Measurements from ENCODE around the gene KLHL17. TPM values are rescaled to one million over a fixed set of nuclear protein-coding genes. Genes with fewer than 3 reads are reported as not detected.

The KLHL17 gene
- total RNA-seq, 1 donor from 2014 or later = 33.3 TPM

GRCh38 chr1:978069-978834 is 17.9 kb downstream of the KLHL17 start:
- TF ChIP-seq, protein P1, sequence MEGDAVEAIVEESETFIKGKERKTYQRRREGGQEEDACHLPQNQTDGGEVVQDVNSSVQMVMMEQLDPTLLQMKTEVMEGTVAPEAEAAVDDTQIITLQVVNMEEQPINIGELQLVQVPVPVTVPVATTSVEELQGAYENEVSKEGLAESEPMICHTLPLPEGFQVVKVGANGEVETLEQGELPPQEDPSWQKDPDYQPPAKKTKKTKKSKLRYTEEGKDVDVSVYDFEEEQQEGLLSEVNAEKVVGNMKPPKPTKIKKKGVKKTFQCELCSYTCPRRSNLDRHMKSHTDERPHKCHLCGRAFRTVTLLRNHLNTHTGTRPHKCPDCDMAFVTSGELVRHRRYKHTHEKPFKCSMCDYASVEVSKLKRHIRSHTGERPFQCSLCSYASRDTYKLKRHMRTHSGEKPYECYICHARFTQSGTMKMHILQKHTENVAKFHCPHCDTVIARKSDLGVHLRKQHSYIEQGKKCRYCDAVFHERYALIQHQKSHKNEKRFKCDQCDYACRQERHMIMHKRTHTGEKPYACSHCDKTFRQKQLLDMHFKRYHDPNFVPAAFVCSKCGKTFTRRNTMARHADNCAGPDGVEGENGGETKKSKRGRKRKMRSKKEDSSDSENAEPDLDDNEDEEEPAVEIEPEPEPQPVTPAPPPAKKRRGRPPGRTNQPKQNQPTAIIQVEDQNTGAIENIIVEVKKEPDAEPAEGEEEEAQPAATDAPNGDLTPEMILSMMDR (conservative IDR thresholded peaks at IDR 0.05; ENCODE audit: low read depth, low read length) = no peak
- no peak for DNase-seq (ENCODE audit: low read depth)
- no peak overlapping the region for H3K4me3 ChIP-seq (ENCODE audit: low read depth, low read length)

GRCh38 chr1:978835-979743 is 18.7 kb downstream of the KLHL17 start:
- DNase-seq (ENCODE audit: low read depth) = no peak
- TF ChIP-seq, protein P1 (conservative IDR thresholded peaks at IDR 0.05; ENCODE audit: low read depth, low read length) = no peak
- no peak overlapping the region for H3K4me3 ChIP-seq (ENCODE audit: low read depth, low read length)

- TF ChIP-seq, protein P1 (conservative IDR thresholded peaks at IDR 0.05; ENCODE audit: low read depth, low read length) = no peak
- no peak overlapping the region for H3K4me3 ChIP-seq (ENCODE audit: low read depth, low read length)
- DNase-seq (ENCODE audit: low read depth) = no peak
Measured at GRCh38 chr1:979744-980072, 19.3 kb downstream of the KLHL17 start.

DNA sequence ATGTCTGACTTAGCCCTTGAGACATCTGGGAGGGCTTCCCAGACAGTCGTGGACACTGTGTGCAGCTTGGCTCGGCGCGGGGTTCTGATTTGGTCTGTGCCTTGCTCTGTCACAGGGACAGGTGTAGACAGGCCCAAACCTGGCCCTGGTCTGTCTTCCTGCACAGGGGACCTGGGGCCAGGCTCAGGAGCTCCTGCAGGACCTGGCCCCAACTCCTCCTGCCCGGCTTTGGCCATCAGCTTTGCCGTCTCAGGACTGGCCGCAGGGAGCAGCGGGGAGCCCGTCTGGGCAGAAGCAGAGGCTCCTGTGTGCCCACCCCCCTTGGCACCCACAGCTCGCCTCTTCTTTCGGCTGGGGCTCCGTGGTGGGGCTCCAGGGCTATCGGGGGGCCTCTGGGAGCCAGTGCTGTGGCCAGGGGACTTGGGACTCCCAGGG is 19.8 kb downstream of the KLHL17 start:
- TF ChIP-seq, protein P1 (conservative IDR thresholded peaks at IDR 0.05; ENCODE audit: low read depth, low read length) = no peak
- H3K4me3 ChIP-seq (ENCODE audit: low read depth, low read length) = no peak overlapping the region
- no peak for DNase-seq (ENCODE audit: low read depth)

- TF ChIP-seq, protein P1 (conservative IDR thresholded peaks at IDR 0.05; ENCODE audit: low read depth, low read length) = no peak
- DNase-seq (ENCODE audit: low read depth) = no peak
- H3K4me3 ChIP-seq (ENCODE audit: low read depth, low read length) = no peak overlapping the region
Measured at GRCh38 chr1:980602-981395, 20.4 kb downstream of the KLHL17 start.

GRCh38 chr1:981491-981954 is 21.1 kb downstream of the KLHL17 start:
- DNase-seq (ENCODE audit: low read depth) = no peak
- TF ChIP-seq, protein P1 (conservative IDR thresholded peaks at IDR 0.05; ENCODE audit: low read depth, low read length) = no peak
- no peak overlapping the region for H3K4me3 ChIP-seq (ENCODE audit: low read depth, low read length)
